SK-N-SH (cell line): ENCODE measurements around the gene ZNF148.

Source experiments
- CTCF ChIP-seq: fragments of 200-600 bp; sonication (generic); IDR thresholded peaks from 2 replicates; pipeline ENCODE4 v1.6.1; 2017; ENCODE audit warnings: antibody characterized with exemption, mild to moderate bottlenecking, moderate library complexity
- EP300 ChIP-seq, 2 experiments: IDR thresholded peaks; 2 replicates each; pipeline versions ENCODE4 v1.4.0 to v1.6.1; 2012; ENCODE audit warnings: borderline replicate concordance in 1 of 2, low read depth in 1 of 2, low read length in 1 of 2
- GABPA ChIP-seq: IDR thresholded peaks from 2 replicates; pipeline ENCODE4 v1.4.0; 2012; ENCODE audit warnings: low read depth, mild to moderate bottlenecking
- JUND ChIP-seq: IDR thresholded peaks from 2 replicates; pipeline ENCODE4 v1.4.0; 2012
- MXI1 ChIP-seq: IDR thresholded peaks from 2 replicates; pipeline ENCODE4 v1.6.1; 2012; ENCODE audit warnings: mild to moderate bottlenecking, low read depth, low read length, improper control_type of control experiment
- NRF1 ChIP-seq: IDR thresholded peaks from 2 replicates; pipeline ENCODE4 v1.6.1; 2012; ENCODE audit warnings: low read depth, mild to moderate bottlenecking, low read length
- PBX3 ChIP-seq: IDR thresholded peaks from 2 replicates; pipeline ENCODE4; 2012
- POLR2AphosphoS5 ChIP-seq: IDR thresholded peaks from 2 replicates; pipeline ENCODE4 v1.6.1; 2012; ENCODE audit warnings: low read depth, low read length
- REST ChIP-seq: IDR thresholded peaks from 2 replicates; pipeline ENCODE4 v1.6.1; 2012; ENCODE audit warnings: mild to moderate bottlenecking, low read depth, low read length, moderate library complexity
- RFX5 ChIP-seq: IDR thresholded peaks from 2 replicates; pipeline ENCODE4 v1.6.1; 2012; ENCODE audit warnings: mild to moderate bottlenecking, improper control_type of control experiment, low read length
- SIN3A ChIP-seq: IDR thresholded peaks from 2 replicates; pipeline ENCODE4 v1.6.1; 2012; ENCODE audit warnings: low read depth, mild to moderate bottlenecking, low read length, moderate library complexity, borderline replicate concordance
- TCF12 ChIP-seq: IDR thresholded peaks from 2 replicates; pipeline ENCODE4 v1.4.0; 2012
- ZBTB33 ChIP-seq: IDR thresholded peaks from 2 replicates; pipeline ENCODE4 v1.4.0; 2012; ENCODE audit warnings: low read depth, borderline replicate concordance

- no peak for TF ChIP-seq POLR2AphosphoS5
- TF ChIP-seq CTCF: no peak
- TF ChIP-seq RFX5: no peak
- TF ChIP-seq EP300 (IDR thresholded peaks at IDR 0.05; ENCODE audit: borderline replicate concordance in 1 of 2, low read depth in 1 of 2, low read length in 1 of 2): no peak
- TF ChIP-seq JUND: no peak
- TF ChIP-seq REST: no peak
- TF ChIP-seq GABPA: no peak
- no peak for TF ChIP-seq SIN3A
- no peak for TF ChIP-seq NRF1
- TF ChIP-seq MXI1: no peak
- TF ChIP-seq TCF12: peak; percentile 20; the same call in 1 of the 2 replicates
- no peak for TF ChIP-seq PBX3
- TF ChIP-seq ZBTB33: no peak
These were observed 50.8 kb downstream of the ZNF148 start for GRCh38 chr3:125324341-125324740.
